DND-41 (cell line): ENCODE measurements around the gene CHAT.

Experiments used
- ATAC-seq: fragments of 200-7000 bp; cut with Tn5 transposase; 3 replicates; pipeline ENCODE4 v1.9.1; 2021; ENCODE audit warnings: low read depth; ENCODE audit not compliant: insufficient read depth
- DNase-seq: peaks from one replicate; pipeline ENCODE4 v3.0.0-alpha.2; 2020
- H2AFZ ChIP-seq: 2 replicates; pipeline ENCODE4 v1.6.0; 2012; ENCODE audit warnings: low read depth, low read length
- H3K27ac ChIP-seq: 2 replicates; pipeline ENCODE4 v1.5.1; 2012; ENCODE audit warnings: low read length, inconsistent platforms
- H3K27me3 ChIP-seq: fragments of 200-600 bp; sonication (generic); 2 replicates; pipeline ENCODE4 v1.6.0; 2012; ENCODE audit warnings: low read length, mild to moderate bottlenecking, inconsistent platforms; ENCODE audit not compliant: insufficient read depth, poor library complexity
- H3K36me3 ChIP-seq: 2 replicates; pipeline ENCODE4 v1.5.1; 2012; ENCODE audit warnings: low read length, inconsistent platforms; ENCODE audit not compliant: insufficient read depth
- H3K4me1 ChIP-seq: 2 replicates; pipeline ENCODE4 v1.5.1; 2012; ENCODE audit warnings: mild to moderate bottlenecking, low read length; ENCODE audit not compliant: insufficient read depth
- H3K4me2 ChIP-seq: 2 replicates; pipeline ENCODE4 v1.6.0; 2012; ENCODE audit warnings: mild to moderate bottlenecking, moderate library complexity, low read length, inconsistent platforms; ENCODE audit not compliant: insufficient read depth
- H3K4me3 ChIP-seq, 2 experiments: fragments of 200-600 bp in 1 of 2; shearing (Covaris generic) in 1 of 2; 2 replicates each; pipeline ENCODE4 v1.5.1; 2012 to 2016; ENCODE audit warnings: inconsistent platforms in 2 of 2, low read length in 2 of 2, mild to moderate bottlenecking in 2 of 2, low read depth in 1 of 2, moderate library complexity in 1 of 2
- H3K79me2 ChIP-seq: 2 replicates; pipeline ENCODE4 v1.6.0; 2012; ENCODE audit warnings: low read length, inconsistent platforms; ENCODE audit not compliant: insufficient read depth
- H3K9ac ChIP-seq: 2 replicates; pipeline ENCODE4 v1.6.0; 2012; ENCODE audit warnings: low read depth, mild to moderate bottlenecking, inconsistent platforms, low read length, moderate library complexity
- H3K9me3 ChIP-seq: 2 replicates; pipeline ENCODE4 v1.5.1; 2012; ENCODE audit warnings: low read length, moderate library complexity, mild to moderate bottlenecking, inconsistent platforms; ENCODE audit not compliant: insufficient read depth, severe bottlenecking
- H4K20me1 ChIP-seq: 2 replicates; pipeline ENCODE4 v1.6.0; 2012; ENCODE audit warnings: low read length; ENCODE audit not compliant: insufficient read depth
- EZH2 ChIP-seq: IDR thresholded peaks from 3 replicates; pipeline ENCODE4 v1.6.1; 2012; ENCODE audit warnings: borderline replicate concordance, low read depth, mild to moderate bottlenecking, moderate library complexity, low read length, inconsistent platforms; ENCODE audit not compliant: severe bottlenecking
- TF ChIP-seq, protein P1 (sequence below): IDR thresholded peaks from 2 replicates; pipeline ENCODE4 v1.5.1; 2012; ENCODE audit warnings: borderline replicate concordance, low read length, moderate library complexity, mild to moderate bottlenecking; ENCODE audit not compliant: poor library complexity, severe bottlenecking; ENCODE audit errors: extremely low read depth

The CHAT gene

DNA sequence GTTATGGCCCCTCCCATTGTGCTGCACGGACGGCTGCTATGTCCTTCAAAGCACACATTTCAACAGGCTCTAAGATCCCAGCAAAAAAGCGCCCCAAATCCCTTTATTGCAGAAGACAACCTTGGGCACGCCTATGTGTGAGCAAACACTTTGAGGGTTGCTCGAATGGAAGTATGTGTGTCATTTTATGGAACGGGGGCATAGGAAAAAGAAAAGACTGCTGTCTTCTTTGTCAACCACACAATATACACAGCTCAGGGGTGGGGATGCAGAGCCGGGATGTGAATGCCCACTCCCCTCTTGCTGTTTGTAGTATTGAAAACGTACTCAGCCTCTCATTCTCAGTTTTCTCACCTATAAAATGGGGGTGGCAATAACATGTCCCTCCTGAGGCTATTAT, 97.6 kb downstream of the CHAT start:
- no peak overlapping the region for H3K4me3 ChIP-seq
- H3K27me3 ChIP-seq: no peaks in the 10 kb centered on the region
- no peak overlapping the region for H3K4me2 ChIP-seq
- no peak for DNase-seq
- no peaks in the 10 kb centered on the region for H4K20me1 ChIP-seq
- no peaks in the 10 kb centered on the region for H3K9me3 ChIP-seq
- H3K36me3 ChIP-seq: no peaks in the 10 kb centered on the region
- H3K4me1 ChIP-seq: no peaks in the 10 kb centered on the region
- TF ChIP-seq EZH2: no peak
- TF ChIP-seq, protein P1, sequence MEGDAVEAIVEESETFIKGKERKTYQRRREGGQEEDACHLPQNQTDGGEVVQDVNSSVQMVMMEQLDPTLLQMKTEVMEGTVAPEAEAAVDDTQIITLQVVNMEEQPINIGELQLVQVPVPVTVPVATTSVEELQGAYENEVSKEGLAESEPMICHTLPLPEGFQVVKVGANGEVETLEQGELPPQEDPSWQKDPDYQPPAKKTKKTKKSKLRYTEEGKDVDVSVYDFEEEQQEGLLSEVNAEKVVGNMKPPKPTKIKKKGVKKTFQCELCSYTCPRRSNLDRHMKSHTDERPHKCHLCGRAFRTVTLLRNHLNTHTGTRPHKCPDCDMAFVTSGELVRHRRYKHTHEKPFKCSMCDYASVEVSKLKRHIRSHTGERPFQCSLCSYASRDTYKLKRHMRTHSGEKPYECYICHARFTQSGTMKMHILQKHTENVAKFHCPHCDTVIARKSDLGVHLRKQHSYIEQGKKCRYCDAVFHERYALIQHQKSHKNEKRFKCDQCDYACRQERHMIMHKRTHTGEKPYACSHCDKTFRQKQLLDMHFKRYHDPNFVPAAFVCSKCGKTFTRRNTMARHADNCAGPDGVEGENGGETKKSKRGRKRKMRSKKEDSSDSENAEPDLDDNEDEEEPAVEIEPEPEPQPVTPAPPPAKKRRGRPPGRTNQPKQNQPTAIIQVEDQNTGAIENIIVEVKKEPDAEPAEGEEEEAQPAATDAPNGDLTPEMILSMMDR: no peak
- H3K9ac ChIP-seq: no peak overlapping the region
- no peaks in the 10 kb centered on the region for H3K79me2 ChIP-seq
- no peak overlapping the region for H3K27ac ChIP-seq
- ATAC-seq: no peak
- no peak overlapping the region for H2AFZ ChIP-seq

DNA sequence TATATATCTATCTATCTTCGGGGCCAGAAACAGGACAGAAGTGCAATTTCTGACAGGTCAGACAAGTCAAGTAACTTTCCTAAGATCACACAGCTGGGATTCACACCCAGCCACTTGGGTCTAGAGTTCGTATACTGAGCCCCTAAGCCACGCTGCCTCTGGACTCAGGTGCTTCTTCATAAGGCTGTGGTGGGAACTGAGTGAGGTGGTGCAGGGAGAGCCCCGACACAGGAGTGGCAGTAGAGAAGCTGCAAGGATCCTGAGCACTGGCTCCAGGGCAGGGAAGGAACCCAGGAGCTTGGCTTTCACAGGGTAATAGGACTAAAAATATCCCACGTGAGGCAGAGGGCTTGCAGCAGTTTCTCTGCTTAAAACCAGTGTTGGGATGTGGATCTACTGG, 99.4 kb downstream of the CHAT start:
- no peak overlapping the region for H3K4me3 ChIP-seq
- no peaks in the 10 kb centered on the region for H3K36me3 ChIP-seq
- H3K79me2 ChIP-seq: no peaks in the 10 kb centered on the region
- no peak overlapping the region for H3K4me2 ChIP-seq
- H4K20me1 ChIP-seq: no peaks in the 10 kb centered on the region
- H3K9ac ChIP-seq: no peak overlapping the region
- no peak for DNase-seq
- TF ChIP-seq EZH2: no peak
- TF ChIP-seq, protein P1: no peak
- ATAC-seq: no peak
- H3K27ac ChIP-seq: no peak overlapping the region
- H2AFZ ChIP-seq: no peak overlapping the region
- H3K9me3 ChIP-seq: no peaks in the 10 kb centered on the region
- H3K27me3 ChIP-seq: no peaks in the 10 kb centered on the region
- H3K4me1 ChIP-seq: no peaks in the 10 kb centered on the region
